ENCODE measurements around the gene PVALEF. TPM values are rescaled to one million over a fixed set of nuclear protein-coding genes. Genes with fewer than 3 reads are reported as not detected.

The PVALEF gene
- total and polyA plus RNA-seq, 2 of the 8 experiments (the other 6 are each of a cell fraction or from before 2014, with no cell fraction given), result 0.03 TPM; not detected in 1

DNA sequence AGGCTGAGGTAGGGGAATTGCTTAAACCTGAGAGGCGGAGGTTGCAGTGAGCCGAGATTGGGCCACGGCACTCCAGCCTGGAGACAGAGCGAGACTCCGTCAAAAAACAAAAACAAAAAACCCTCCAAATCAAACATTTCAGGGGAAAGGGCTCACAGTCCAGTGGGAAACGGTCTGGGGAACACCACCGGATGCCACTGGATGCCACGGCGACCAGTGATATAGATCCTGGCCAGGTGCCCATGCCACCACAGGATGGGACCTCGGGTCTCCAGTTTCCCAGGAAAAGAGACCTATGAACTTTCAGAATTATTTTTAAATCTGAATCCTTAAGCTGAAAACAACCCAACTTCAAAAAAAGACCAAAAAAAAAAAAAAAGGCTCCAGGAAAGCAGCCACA is 45.2 kb downstream of the PVALEF start:
- Histone ChIP-seq H2BK120ac (replicated peaks; ENCODE audit: low read depth, low read length) (no peak overlapping the region), H3K9ac (replicated peaks in 1 of 4; ENCODE audit: extremely low read depth in 1 of 4, low read depth in 3 of 4, low read length in 3 of 4) (no peak overlapping the region), H4K5ac (ENCODE audit: insufficient read length, low read depth, low read length) (no peak overlapping the region), H3K18ac (ENCODE audit: extremely low read depth, low read length) (no peak overlapping the region), H2BK12ac (ENCODE audit: low read depth, low read length) (no peak overlapping the region), H3K56ac (replicated peaks; ENCODE audit: insufficient read length, low read depth, low read length) (no peak overlapping the region), H3K36me3 (ENCODE audit: control insufficient read depth in 2 of 4, insufficient read depth in 4 of 4, low read length in 3 of 4) (peaks cover 0 to 3% (median 0%) of the 10 kb centered on the region in 4 experiments; a peak in 2 of 8 replicates), H4K91ac (replicated peaks; ENCODE audit: insufficient read length, low read length) (no peak overlapping the region), H3K4me3 (ENCODE audit: extremely low read depth in 1 of 4, insufficient read depth in 2 of 4, low read depth in 3 of 4, low read length in 4 of 4) (no peak overlapping the region), H2BK15ac (ENCODE audit: low read length) (no peak overlapping the region), H3K27me3 (replicated peaks in 1 of 4; ENCODE audit: control insufficient read depth in 3 of 4, extremely low read depth in 1 of 4, insufficient read depth in 3 of 4, low read length in 3 of 4) (no peaks in the 10 kb centered on the region), H2AFZ (ENCODE audit: low read length) (no peak overlapping the region), H2BK20ac (ENCODE audit: low read length) (no peak overlapping the region), H3K14ac (ENCODE audit: insufficient read length) (no peak overlapping the region), H4K8ac (ENCODE audit: extremely low read depth, insufficient read depth, low read length) (no peak overlapping the region), H2AK5ac (ENCODE audit: low read depth, low read length) (no peak overlapping the region), H3K23me2 (ENCODE audit: low read depth, low read length) (peaks cover 3% of the 10 kb centered on the region; the same call in 1 of the 2 replicates), H3K27ac (ENCODE audit: low read depth, low read length) (no peak overlapping the region), H2BK5ac (ENCODE audit: low read depth, low read length) (no peak overlapping the region), H3K4me2 (ENCODE audit: insufficient read depth in 1 of 2, low read depth in 2 of 2, low read length in 2 of 2) (no peak overlapping the region), H3K9me3 (ENCODE audit: insufficient read depth in 2 of 2, low read depth in 1 of 2, low read length in 1 of 2) (no peaks in the 10 kb centered on the region), H3K79me2 (ENCODE audit: control insufficient read depth in 1 of 2, insufficient read depth in 2 of 2, low read length in 2 of 2) (no peaks in the 10 kb centered on the region; a peak in 2 of 4 replicates), H3K4ac (replicated peaks; ENCODE audit: insufficient read length, low read depth, low read length) (no peak overlapping the region), H4K20me1 (replicated peaks in 1 of 2; ENCODE audit: control insufficient read depth in 1 of 2, insufficient read depth in 2 of 2, low read length in 2 of 2) (peaks cover 3 to 10% of the 10 kb centered on the region in 2 experiments), H3K79me1 (ENCODE audit: low read depth, low read length) (peaks cover 5% of the 10 kb centered on the region; the same call in 1 of the 2 replicates), H3K4me1 (replicated peaks in 1 of 4; ENCODE audit: control insufficient read depth in 3 of 4, insufficient read depth in 4 of 4, low read length in 3 of 4) (no peaks in the 10 kb centered on the region; a peak in 1 of 7 replicates), H3K23ac (ENCODE audit: insufficient read length) (no peak overlapping the region)
- DNase-seq (ENCODE audit: low read depth in 1 of 2, low spot score in 2 of 2) (no peak), FAIRE-seq (no peak)
- ChIA-PET CTCF (ENCODE audit: partially characterized antibody) (interaction anchor here (0.7 to 2.9 kb wide), 8 partner anchors 10 to 327 kb away, joined by 3 to 16 read pairs (median 3); no protein-coding TSS in a partner anchor), POLR2A (ENCODE audit: partially characterized antibody) (no interaction called here)
- 86% methylated on average over 10 of the region's 10 CpGs; no CpG with 5 or more reads in 1 of the 2 experiments for WGBS, 2 experiments (ENCODE audit: extremely low coverage in 1 of 2, insufficient coverage in 1 of 2, insufficient read length in 1 of 2, insufficient replicate concordance in 2 of 2, low coverage in 1 of 2, low lambda C conversion rate in 2 of 2, missing lambda C conversion rate in 1 of 2)
- TF ChIP-seq SAP30 (IDR thresholded peaks at IDR 0.05; ENCODE audit: insufficient read depth, insufficient replicate concordance, low read length), result no peak
- no peak for TF ChIP-seq POLR2AphosphoS5 (IDR thresholded peaks at IDR 0.05; ENCODE audit: low read depth, low read length)
- no peak for TF ChIP-seq GTF2F1 (IDR thresholded peaks at IDR 0.05; ENCODE audit: borderline replicate concordance, low read depth, low read length)
- no peak for TF ChIP-seq TEAD4 (IDR thresholded peaks at IDR 0.05; ENCODE audit: low read depth, low read length)
- TF ChIP-seq CTBP2 (IDR thresholded peaks at IDR 0.05; ENCODE audit: borderline replicate concordance, insufficient read depth, insufficient read length, low read length), result no peak
- no peak for TF ChIP-seq CHD1 (IDR thresholded peaks at IDR 0.05; ENCODE audit: low read depth, low read length)
- no peak for TF ChIP-seq FOSL1 (IDR thresholded peaks at IDR 0.05; ENCODE audit: insufficient read depth, low read depth, low read length)
- no peak for TF ChIP-seq SP2 (IDR thresholded peaks at IDR 0.05; ENCODE audit: low read length)
- TF ChIP-seq RAD21 (IDR thresholded peaks at IDR 0.05 in 1 of 2, conservative IDR thresholded peaks at IDR 0.05 in 1 of 2; ENCODE audit: low read depth in 2 of 2, low read length in 2 of 2), result no peak
- no peak for TF ChIP-seq NANOG (IDR thresholded peaks at IDR 0.05; ENCODE audit: insufficient read depth, low read depth, low read length, poor library complexity, severe bottlenecking)
- no peak for TF ChIP-seq TAF1 (IDR thresholded peaks at IDR 0.05; ENCODE audit: low read depth, low read length)
- no peak for TF ChIP-seq JUND (IDR thresholded peaks at IDR 0.05; ENCODE audit: low read length)
